Endothelial cell of umbilical vein (primary cell): Measurements from ENCODE around the gene SCO2. TPM values are rescaled to one million over a fixed set of nuclear protein-coding genes. Genes with fewer than 3 reads are reported as not detected.

Experiments used
- BruUV-seq: library from RNA; stranded (reverse); fragments of 400-500 nt; replicated peaks from 2 replicates; lab custom pipeline; 2021; lab: Mats Ljungman, UMichigan
- CTCF ChIA-PET: fragments of 300-600, 350-600 bp; sonication (Branson Sonifier 250); formaldehyde crosslinking; loops from one replicate; lab custom pipeline; 2021; ENCODE audit warnings: antibody characterized with exemption, inconsistent platforms; lab: Charles Lee
- POLR2A ChIA-PET: fragments of 300-600, 350-600 bp; sonication (Branson Sonifier 250); formaldehyde crosslinking; loops from one replicate; lab custom pipeline; 2021; ENCODE audit warnings: antibody characterized with exemption, inconsistent platforms; lab: Charles Lee
- DNase-seq: peaks from one replicate; pipeline ENCODE4 v3.0.0-alpha.2; 2011; ENCODE audit warnings: low read depth, low spot score
- FAIRE-seq: peaks from 2 replicates; lab custom pipeline; 2011; peaks lifted over from hg19 to GRCh38; lab: Jason Lieb, UNC
- H2AFZ ChIP-seq: 2 replicates; pipeline ENCODE4 v1.6.0; 2012; ENCODE audit warnings: low read depth, low read length, control low read depth, inconsistent platforms
- H3K27ac ChIP-seq: 2 replicates; pipeline ENCODE4 v1.5.1; 2011; ENCODE audit warnings: low read depth, mild to moderate bottlenecking, control low read depth, low read length, moderate library complexity; ENCODE audit not compliant: insufficient read depth
- H3K27me3 ChIP-seq, 2 experiments: 2 replicates each; pipeline versions ENCODE4 v1.6.0 to v1.6.1; 2011; ENCODE audit warnings: low read length in 2 of 2, mixed read lengths in 1 of 2; ENCODE audit not compliant: control insufficient read depth in 2 of 2, insufficient read depth in 2 of 2
- H3K36me3 ChIP-seq, 2 experiments: 2 replicates in 1 of 2; 3 replicates in 1 of 2; pipeline ENCODE4 v1.5.1; 2011; ENCODE audit warnings: low read length in 2 of 2, mild to moderate bottlenecking in 1 of 2, moderate library complexity in 1 of 2; ENCODE audit not compliant: control insufficient read depth in 2 of 2, insufficient read depth in 2 of 2; ENCODE audit errors: extremely low read depth in 1 of 2
- H3K4me1 ChIP-seq: 3 replicates; pipeline ENCODE4 v1.5.1; 2011; ENCODE audit warnings: mild to moderate bottlenecking, low read length; ENCODE audit not compliant: control insufficient read depth, insufficient read depth; ENCODE audit errors: extremely low read depth
- H3K4me2 ChIP-seq: 2 replicates; pipeline ENCODE4 v1.6.1; 2011; ENCODE audit warnings: low read length, control low read depth, mixed read lengths; ENCODE audit not compliant: insufficient read depth
- H3K4me3 ChIP-seq, 3 experiments: fragments of 200-600 bp in 1 of 3; sonication (generic), shearing (Covaris generic) in 1 of 3; replicated peaks in 1 of 3; 2 replicates each; pipeline ENCODE4 v1.5.1; 2011 to 2016; ENCODE audit warnings: control low read depth in 3 of 3, low read length in 3 of 3, mild to moderate bottlenecking in 2 of 3, inconsistent platforms in 1 of 3, low read depth in 1 of 3, moderate library complexity in 1 of 3; ENCODE audit not compliant: insufficient read depth in 1 of 3
- H3K79me2 ChIP-seq: 2 replicates; pipeline ENCODE4 v1.6.0; 2012; ENCODE audit warnings: low read length, inconsistent platforms; ENCODE audit not compliant: control insufficient read depth, insufficient read depth
- H3K9ac ChIP-seq: replicated peaks from 2 replicates; pipeline ENCODE3; 2011; ENCODE audit warnings: low read length, control low read depth; ENCODE audit not compliant: insufficient read depth; ENCODE audit errors: extremely low read depth
- H3K9me1 ChIP-seq: replicated peaks from 3 replicates; pipeline ENCODE4 v1.6.0; 2011; ENCODE audit warnings: mild to moderate bottlenecking, low read length; ENCODE audit not compliant: control insufficient read depth, insufficient read depth; ENCODE audit errors: extremely low read depth
- H3K9me3 ChIP-seq: replicated peaks from 2 replicates; pipeline ENCODE4 v1.5.1; 2012; ENCODE audit warnings: low read length, inconsistent platforms; ENCODE audit not compliant: control insufficient read depth, insufficient read depth
- H4K20me1 ChIP-seq: replicated peaks from 2 replicates; pipeline ENCODE3; 2011; ENCODE audit warnings: mild to moderate bottlenecking, low read length; ENCODE audit not compliant: control insufficient read depth, insufficient read depth; ENCODE audit errors: extremely low read depth
- CTCF ChIP-seq, 2 donors: IDR thresholded peaks; 1 replicate in 1 of 2; 2 replicates in 1 of 2; pipeline ENCODE4 v1.5.1; 2011; ENCODE audit warnings: low read length in 2 of 2, mild to moderate bottlenecking in 2 of 2, moderate library complexity in 2 of 2, control low read depth in 1 of 2, inconsistent platforms in 1 of 2, low read depth in 1 of 2; ENCODE audit not compliant: insufficient read depth in 1 of 2; ENCODE audit errors: extremely low read depth in 1 of 2
- EZH2 ChIP-seq: IDR thresholded peaks from 2 replicates; pipeline ENCODE4 v1.6.1; 2012; ENCODE audit warnings: borderline replicate concordance, low read depth, mild to moderate bottlenecking, moderate library complexity, low read length, inconsistent platforms; ENCODE audit not compliant: severe bottlenecking
- FOS ChIP-seq: IDR thresholded peaks from 2 replicates; pipeline ENCODE4 v1.6.1; 2011; ENCODE audit warnings: mild to moderate bottlenecking, low read length, moderate library complexity, borderline replicate concordance; ENCODE audit not compliant: insufficient read depth
- GATA2 ChIP-seq: IDR thresholded peaks from 2 replicates; pipeline ENCODE4 v1.7.0; 2011; ENCODE audit warnings: low read depth, mild to moderate bottlenecking, moderate library complexity, mixed read lengths, low read length; ENCODE audit not compliant: insufficient read length, insufficient read depth
- JUN ChIP-seq: IDR thresholded peaks from 2 replicates; pipeline ENCODE4 v1.6.1; 2011; ENCODE audit warnings: borderline replicate concordance, low read depth; ENCODE audit not compliant: insufficient read length, insufficient read depth
- MAX ChIP-seq: IDR thresholded peaks from 2 replicates; pipeline ENCODE4 v1.6.1; 2011; ENCODE audit not compliant: insufficient read depth, insufficient read length
- MYC ChIP-seq: IDR thresholded peaks from one replicate; pipeline ENCODE4 v1.6.1; 2011; ENCODE audit warnings: mild to moderate bottlenecking, low read depth, low read length
- POLR2A ChIP-seq: IDR thresholded peaks from 2 replicates; pipeline ENCODE4 v1.6.1; 2012; ENCODE audit warnings: low read depth, mild to moderate bottlenecking, control low read depth, low read length
- POLR2AphosphoS5 ChIP-seq: IDR thresholded peaks from 2 replicates; pipeline ENCODE4 v1.6.1; 2012; ENCODE audit warnings: low read depth, mild to moderate bottlenecking, control low read depth, low read length, moderate library complexity; ENCODE audit not compliant: insufficient read depth
- dilution Hi-C: fragments of 300-500 bp; cut with MboI; formaldehyde crosslinking; loops from one replicate; pipeline ENCODE4 v1.15.0; 2019; ENCODE audit warnings: low sequenced_read_pairs; ENCODE audit not compliant: extremely low pct_ligation_motif_present
- intact Hi-C: fragments of 100-400 bp; cut with micrococcal nuclease; formaldehyde crosslinking; loops from one replicate; pipeline ENCODE4 v1.10.0; 2022
- polyA plus RNA-seq, 4 experiments: library from polyadenylated mRNA; depleted of rRNA in 3 of 4; stranded (reverse) in 3 of 4; unstranded in 1 of 4; fragments of >200 nt; gene quantifications; 2 replicates each; pipeline versions ENCODE4 v1.2.1 to v1.2.3, GENCODE V29; 2011 to 2012; ENCODE audit warnings: missing spikeins in 1 of 4
- total RNA-seq: library from RNA; stranded (reverse); gene quantifications from 2 replicates; pipeline ENCODE4 v1.2.3, GENCODE V29; 2021

The SCO2 gene
- total and polyA plus RNA-seq, 2 donors (not counting 3 experiments of a cell fraction or from before 2014, with no cell fraction given), result 3.5 to 3.7 TPM

GRCh38 chr22:50479721-50480120 lies 45.7 kb downstream of the SCO2 start:
- ChIA-PET POLR2A (no interaction called here), CTCF (interaction anchor here (1.1 to 1.2 kb wide), 2 partner anchors 18 to 28 kb away, joined by 3 to 4 read pairs; partner anchors contain the start of gene LMF2)
- no peak overlapping the region for H2AFZ ChIP-seq
- TF ChIP-seq EZH2 (no peak), POLR2A (no peak), CTCF (IDR thresholded peaks at IDR 0.05; ENCODE audit: extremely low read depth in 1 of 2, insufficient read depth in 1 of 2, low read depth in 1 of 2, low read length in 2 of 2) (no peak), GATA2 (no peak), MAX (no peak)
- DNase-seq, result no peak
- H3K27ac ChIP-seq, result no peak overlapping the region
- H3K79me2 ChIP-seq, result no peaks in the 10 kb centered on the region
- H3K4me3 ChIP-seq, result no peak overlapping the region
- intact Hi-C loops (no loop called here), dilution Hi-C loops (no loop called here)
- H3K9me1 ChIP-seq, result no peaks in the 10 kb centered on the region
- H3K4me1 ChIP-seq, result no peaks in the 10 kb centered on the region
- no peak overlapping the region for H3K4me2 ChIP-seq
- peaks cover 10 to 22% of the 10 kb centered on the region in 2 experiments for H3K27me3 ChIP-seq
- H3K9me3 ChIP-seq, result no peaks in the 10 kb centered on the region
- no peaks in the 10 kb centered on the region for H3K36me3 ChIP-seq
- no peak for FAIRE-seq
- BruUV-seq, result no TSS peak
- no peak overlapping the region for H3K9ac ChIP-seq
- no peaks in the 10 kb centered on the region for H4K20me1 ChIP-seq

GRCh38 chr22:50477923-50478322 lies 47.5 kb downstream of the SCO2 start:
- H3K4me3 ChIP-seq, result no peak overlapping the region
- H3K27me3 ChIP-seq, result peaks cover 10 to 22% of the 10 kb centered on the region in 2 experiments
- dilution Hi-C loops, result no loop called here
- no peak overlapping the region for H2AFZ ChIP-seq
- TF ChIP-seq GATA2, result no peak
- no peak for TF ChIP-seq EZH2
- TF ChIP-seq CTCF (IDR thresholded peaks at IDR 0.05; ENCODE audit: extremely low read depth in 1 of 2, insufficient read depth in 1 of 2, low read depth in 1 of 2, low read length in 2 of 2), result no peak
- TF ChIP-seq MYC, result no peak
- TF ChIP-seq FOS, result no peak
- no peak for TF ChIP-seq MAX
- no peak for TF ChIP-seq POLR2AphosphoS5
- no peak for TF ChIP-seq JUN
- TF ChIP-seq POLR2A, result no peak
- H3K79me2 ChIP-seq, result peaks cover 13% of the 10 kb centered on the region
- no peak overlapping the region for H3K27ac ChIP-seq
- no TSS peak for BruUV-seq
- no peaks in the 10 kb centered on the region for H3K36me3 ChIP-seq
- H3K9me1 ChIP-seq, result no peaks in the 10 kb centered on the region
- no peak overlapping the region for H3K4me2 ChIP-seq
- ChIA-PET POLR2A (no interaction called here), CTCF (interaction anchor here (1.0 kb wide), 1 partner anchor 30 kb away, joined by 3 read pairs; the partner anchor contains the start of gene LMF2)
- no peaks in the 10 kb centered on the region for H3K9me3 ChIP-seq
- H4K20me1 ChIP-seq, result no peaks in the 10 kb centered on the region
- DNase-seq (no peak), FAIRE-seq (no peak)
- peaks cover 9% of the 10 kb centered on the region for H3K4me1 ChIP-seq
- H3K9ac ChIP-seq, result no peak overlapping the region
- intact Hi-C loops, result no loop called here
